Stimulated activated CD4-positive, alpha-beta T cell treated with anti-CD3 and anti-CD28 coated beads, Interleukin-2, amount 100 ng/mL, for 48 hours (primary cell): ENCODE measurements around the gene ADGRL3.
"Not testable (repeated sequence)": the region's sequence is repeated elsewhere in the genome, so short reads cannot be mapped to it uniquely, and the experiment has no call there.

Experiments used
- DNase-seq, 2 donors: peaks; one replicate each; pipeline ENCODE4 v3.0.0-alpha.2; 2020

ADGRL3 gene

DNA sequence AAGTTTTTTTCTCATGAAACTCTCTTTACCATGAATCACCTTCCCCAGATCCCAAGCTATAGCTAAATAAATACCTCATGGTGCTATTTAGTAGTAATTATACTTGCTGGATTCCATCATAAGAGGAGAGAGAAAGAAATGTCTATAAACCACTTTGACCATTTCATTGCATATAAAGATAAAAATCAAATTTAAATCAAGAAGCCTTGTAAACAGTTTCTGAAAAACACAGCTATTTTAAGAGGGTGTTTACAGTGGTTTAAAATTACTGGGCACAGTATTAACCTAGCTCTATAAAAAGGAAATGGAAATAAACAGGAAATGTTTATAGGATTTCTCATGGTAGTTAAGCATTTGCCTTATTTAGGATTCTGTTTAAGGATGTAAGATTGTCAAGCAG, 637.9 kb downstream of the ADGRL3 start:
- no peak for DNase-seq

DNA sequence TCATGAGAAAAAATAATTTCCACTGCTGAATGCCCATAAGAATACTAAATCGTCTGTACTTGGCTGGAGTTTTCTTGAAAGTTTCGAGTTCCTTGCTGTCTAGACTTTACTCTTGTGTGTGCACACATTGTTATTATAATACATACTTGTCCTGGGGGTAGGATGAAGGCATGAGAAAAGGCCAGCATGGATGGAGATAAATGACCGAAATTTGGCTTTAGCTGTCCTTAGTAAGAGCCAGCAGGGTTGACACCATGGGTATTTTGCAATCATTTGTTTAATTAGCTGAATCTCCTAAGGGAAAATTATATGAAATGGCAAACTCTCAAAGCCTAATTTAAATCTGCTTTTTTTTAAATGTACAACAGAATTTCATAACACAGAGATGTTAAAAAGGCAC, 641.6 kb downstream of the ADGRL3 start:
- no peak for DNase-seq

DNA sequence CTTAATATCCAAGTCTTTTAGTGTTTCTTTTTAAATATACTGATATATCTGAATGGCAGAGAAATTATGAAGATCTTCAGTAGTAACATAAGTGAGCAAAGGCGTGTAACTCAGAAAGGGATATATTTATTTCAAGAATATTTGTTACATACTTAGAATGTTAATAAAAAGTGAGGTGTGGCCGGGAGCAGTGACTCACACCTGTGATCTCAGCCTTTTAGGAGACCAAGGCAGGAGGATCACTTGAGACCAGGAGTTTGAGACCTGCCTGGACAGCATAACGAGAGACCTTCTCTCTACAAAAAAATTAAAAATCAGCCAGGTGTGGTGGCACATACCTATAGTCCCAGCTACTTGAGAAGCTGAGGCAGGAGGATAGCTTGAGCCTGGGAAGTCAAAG, 651.0 kb downstream of the ADGRL3 start:
- no peak for DNase-seq

DNA sequence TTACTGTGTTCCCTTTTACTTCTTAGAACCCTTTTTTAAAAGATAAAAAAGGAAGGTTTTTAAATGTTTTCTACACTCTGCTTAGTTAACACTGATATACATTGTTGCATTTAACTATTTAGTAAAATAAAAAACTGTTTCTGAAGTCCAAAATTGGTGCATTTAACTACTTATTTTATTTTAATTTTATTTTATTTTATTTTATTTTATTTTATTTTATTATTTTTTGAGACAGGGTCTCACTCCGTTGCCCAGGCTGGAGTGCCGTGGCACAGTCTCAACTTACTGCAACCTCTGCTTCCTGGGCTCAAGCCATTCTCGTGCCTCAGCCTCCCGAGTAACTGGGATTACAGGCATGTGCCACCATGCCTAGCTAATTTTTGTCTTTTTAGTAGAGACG, 652.0 kb downstream of the ADGRL3 start:
- DNase-seq: not testable (repeated sequence)

DNA sequence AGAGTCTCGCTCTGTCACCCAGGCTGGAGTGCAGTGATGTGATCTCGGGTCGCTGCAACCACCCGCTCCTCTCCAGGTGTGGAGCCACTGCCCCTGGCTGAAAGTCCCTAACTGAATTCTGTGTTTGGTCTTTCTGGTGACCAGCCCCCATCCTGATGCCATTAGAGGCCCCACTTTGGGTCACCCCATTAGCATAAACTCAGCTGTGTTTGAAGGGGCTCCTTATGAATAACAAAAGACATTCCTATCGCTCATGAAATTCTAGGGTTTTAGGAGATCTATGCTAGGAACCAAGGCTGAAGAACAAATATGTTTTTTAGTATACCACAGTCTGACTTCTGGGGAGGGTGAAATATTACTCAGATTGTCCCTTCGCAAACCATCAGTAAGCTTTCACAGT, 652.9 kb downstream of the ADGRL3 start:
- no peak for DNase-seq

GRCh38 chr4:61860376-61860775, 660.2 kb downstream of the ADGRL3 start:
- DNase-seq: no peak

GRCh38 chr4:61864286-61864685, 664.2 kb downstream of the ADGRL3 start:
- no peak for DNase-seq

DNA sequence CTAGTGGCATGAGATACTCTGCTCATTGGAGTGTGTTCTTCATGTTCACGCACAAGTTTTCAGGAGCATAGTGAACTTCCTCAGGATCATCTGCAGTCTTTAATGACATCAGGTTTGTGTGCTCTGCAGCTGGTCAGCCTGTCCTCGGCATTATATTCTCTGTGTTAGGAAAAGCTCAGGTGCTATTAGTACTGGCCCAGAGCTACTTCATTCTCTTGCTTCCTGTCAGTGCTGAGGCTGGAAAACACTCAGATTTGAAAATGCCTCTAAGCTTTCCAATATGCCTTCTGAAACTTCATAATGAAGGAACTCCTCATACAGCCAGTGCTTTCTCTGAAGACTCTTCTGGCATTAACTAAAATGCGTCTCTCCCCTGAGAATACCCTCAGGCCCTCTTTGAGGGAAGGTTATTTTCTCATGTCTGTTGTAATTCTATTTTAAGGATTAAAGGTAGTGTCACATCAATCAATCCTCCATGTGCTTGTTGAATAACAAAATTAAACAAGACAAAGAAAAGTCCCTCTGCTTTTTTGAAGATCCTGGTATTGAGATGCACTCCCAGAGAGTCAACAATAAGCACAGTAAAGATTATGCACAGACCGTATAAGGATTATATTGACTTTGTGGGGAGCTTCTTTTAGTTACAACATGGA, 666.4 kb downstream of the ADGRL3 start:
- no peak for DNase-seq

DNA sequence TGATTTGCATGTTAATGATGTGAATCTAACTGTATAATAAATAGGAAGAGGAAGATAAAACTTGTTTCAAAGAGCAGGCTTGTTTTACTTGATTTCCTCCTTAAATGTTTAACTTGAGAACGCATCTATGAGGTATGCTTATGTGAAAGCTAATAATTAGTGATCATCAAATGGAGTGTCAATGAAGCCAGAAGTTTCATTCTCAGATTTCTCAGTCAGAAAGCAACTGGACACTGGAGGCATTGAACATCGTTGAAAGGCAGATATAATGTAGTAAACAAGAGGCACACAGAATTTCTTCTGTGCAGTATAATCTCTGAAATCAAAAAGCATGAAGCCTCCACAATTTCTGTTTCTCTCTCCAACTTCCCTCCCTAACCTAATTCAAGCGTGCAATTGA, 672.9 kb downstream of the ADGRL3 start:
- DNase-seq: no peak

DNA sequence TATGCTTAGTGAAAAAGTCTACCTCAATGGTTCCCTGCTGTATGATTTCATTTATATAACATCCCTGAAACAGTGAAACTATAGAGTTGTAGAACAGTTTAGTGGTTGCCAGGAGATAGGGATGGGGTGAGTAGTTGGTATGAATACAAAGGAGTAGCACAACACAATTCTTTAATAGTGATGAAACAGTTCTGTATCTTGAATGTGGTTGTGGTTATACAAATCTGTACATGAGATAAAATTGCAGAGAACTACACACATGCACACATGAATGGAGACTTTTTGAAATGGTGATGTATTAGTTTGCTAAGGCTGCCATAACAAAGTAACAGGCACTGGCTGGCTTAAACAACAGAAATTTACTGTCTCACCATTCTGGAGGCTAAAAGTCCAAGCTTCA, 677.1 kb downstream of the ADGRL3 start:
- no peak for DNase-seq

GRCh38 chr4:61877893-61878292, 677.8 kb downstream of the ADGRL3 start:
- no peak for DNase-seq

GRCh38 chr4:61882381-61882780, 682.3 kb downstream of the ADGRL3 start:
- DNase-seq: no peak

DNA sequence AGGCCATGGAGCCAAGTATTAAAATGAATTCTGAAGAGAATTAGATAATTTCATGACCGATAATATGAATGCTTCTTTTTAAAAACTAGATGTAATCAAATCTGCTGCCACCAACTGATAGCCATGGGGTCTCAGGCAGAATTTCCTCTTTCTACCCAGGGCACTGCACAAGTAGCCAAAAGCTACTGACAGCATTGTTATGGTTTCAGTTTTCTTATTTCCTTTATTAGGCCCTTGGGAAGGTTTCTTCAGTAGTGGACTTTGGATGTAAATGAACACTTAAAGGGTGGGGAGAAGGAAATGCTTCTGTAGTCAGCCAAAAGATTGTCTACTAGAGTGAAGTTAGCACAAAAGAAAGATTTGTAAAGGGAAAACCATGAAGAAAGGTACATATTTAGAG, 686.0 kb downstream of the ADGRL3 start:
- no peak for DNase-seq

DNA sequence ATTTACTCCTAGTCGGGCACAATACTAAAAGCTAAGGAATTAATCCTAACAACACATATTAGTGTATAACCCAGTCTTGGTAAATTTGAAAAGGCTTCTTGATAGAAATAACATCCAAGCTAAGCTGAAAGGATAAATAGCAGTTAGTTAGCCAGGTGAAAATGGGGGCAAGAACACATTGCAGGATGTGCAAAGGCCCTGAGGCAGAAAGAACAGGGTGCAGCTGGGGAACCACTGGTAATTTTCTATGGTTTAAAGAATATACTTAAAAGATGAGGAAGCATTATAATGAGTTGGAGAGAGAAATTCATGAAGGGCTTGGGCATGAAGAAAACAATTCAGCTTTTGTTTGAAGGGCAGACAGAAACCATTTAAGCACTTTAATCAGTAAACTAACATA, 689.0 kb downstream of the ADGRL3 start:
- DNase-seq: no peak

GRCh38 chr4:61890321-61890720, 690.2 kb downstream of the ADGRL3 start:
- DNase-seq: no peak

- no peak for DNase-seq
These were observed 691.8 kb downstream of the ADGRL3 start for GRCh38 chr4:61891953-61892352.

DNA sequence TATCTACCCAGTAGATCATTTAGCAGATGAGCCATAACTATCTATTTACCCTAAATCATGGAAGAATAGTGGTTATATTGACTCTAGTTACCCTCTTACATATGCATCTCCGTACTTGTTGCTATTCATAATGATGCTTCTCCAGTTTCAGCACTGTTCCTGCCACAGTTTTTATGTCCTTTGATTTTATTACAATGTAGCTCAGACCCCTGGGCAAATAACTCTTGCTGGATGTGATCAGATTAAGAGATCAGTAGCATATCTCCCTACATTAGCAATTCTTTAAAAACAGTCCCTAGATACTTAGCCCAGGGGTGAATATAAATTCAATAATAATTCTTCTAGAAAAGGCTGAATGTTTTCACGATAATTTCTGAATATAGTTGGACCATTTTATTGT, 696.5 kb downstream of the ADGRL3 start:
- no peak for DNase-seq

DNA sequence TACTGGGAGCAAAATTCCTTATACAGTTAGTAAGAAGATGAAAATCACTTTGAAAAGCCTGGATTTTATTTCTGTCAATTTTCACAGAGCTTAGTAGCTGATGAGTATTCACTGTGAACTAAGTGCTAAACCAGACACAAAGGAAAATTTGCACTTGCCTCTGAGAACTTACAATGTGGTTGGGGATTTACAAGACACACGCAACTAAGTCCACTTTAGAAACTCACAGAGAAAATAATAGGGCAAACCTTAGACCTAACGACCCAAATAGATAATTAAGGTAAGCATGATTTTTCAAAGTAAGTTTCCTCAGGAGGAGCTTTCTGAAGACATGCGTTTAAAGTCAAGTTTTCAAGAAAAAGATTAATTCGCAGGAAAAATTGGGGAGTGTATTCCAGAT, 708.9 kb downstream of the ADGRL3 start:
- no peak for DNase-seq

DNA sequence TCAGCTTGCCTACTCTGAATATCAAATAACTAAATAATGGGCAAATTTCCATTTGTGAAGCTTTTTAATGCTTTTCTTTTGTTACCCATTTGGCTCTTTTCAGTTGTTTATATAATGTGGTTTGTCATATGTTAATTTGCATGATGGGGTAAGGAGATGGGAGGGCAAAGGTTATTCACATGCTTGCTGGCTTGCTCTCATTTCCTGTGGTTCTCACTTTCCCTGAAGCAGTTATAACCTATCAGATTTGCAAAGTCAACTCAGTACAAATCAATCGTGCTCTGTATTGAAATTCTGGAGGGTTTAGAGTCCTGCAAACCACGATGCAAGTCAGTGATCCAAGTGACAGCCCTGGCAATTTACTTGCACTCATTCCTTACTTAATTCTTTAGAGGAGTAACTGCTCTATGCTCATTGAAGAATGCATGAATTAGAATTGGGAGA, 711.2 kb downstream of the ADGRL3 start:
- DNase-seq: no peak

GRCh38 chr4:61913619-61914018, 713.5 kb downstream of the ADGRL3 start:
- DNase-seq: no peak

DNA sequence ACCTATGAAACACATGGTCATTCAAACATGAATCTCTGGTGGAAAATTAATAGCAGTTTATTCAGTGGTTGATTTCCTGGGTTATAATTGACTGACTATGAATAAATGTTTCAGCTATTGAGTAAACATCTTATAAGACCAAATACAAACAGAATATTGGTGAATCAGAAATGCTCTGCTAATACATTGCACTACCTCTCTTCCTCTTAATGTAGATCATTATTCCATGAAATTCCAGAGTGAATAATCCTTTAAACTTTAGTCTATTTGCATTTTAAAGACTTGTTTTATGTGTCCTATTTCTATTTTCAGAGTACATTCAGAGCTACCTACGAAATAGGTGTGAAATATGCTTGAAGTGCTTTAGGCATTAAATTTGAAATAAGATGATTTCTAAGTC, 715.4 kb downstream of the ADGRL3 start:
- DNase-seq: no peak

- no peak for DNase-seq
These were observed 718.4 kb downstream of the ADGRL3 start for GRCh38 chr4:61918507-61918906.

GRCh38 chr4:61918987-61919386, 718.9 kb downstream of the ADGRL3 start:
- DNase-seq: no peak

DNA sequence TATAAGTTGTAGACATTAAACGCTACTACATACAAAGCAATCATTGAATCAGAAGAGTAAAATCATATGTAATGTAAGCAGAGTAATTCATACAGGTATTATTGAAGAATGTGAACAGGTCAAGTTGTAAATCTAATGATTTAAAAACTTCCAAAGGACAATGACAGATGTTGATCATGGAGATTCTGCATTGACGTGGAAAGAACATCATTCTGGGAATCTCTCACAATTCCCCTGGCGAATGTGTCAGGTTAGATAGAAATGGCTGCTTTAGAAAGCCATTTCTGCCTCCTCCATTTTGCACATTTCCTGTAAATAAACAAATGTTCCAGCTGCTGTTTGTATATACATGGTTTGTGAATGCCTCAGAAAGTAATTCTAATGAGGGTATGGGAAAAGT, 719.4 kb downstream of the ADGRL3 start:
- DNase-seq: no peak

DNA sequence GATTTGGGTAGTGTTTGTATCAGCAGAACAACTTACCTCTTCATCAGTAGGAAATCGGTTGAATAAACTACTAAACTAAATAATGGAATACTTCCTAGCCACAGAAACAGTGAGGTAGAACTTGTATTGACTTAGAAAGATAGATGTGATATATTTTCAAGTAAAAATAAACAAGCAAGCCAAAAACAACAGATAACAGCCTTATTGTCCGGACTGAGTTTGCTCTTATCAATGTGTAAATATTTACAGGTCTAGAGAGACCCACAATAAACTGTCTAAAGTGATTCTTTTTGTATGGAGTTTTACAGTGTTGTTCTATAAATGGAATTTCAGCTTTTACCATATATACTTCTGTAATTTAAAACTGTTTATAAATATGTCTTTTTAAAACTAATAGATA, 721.8 kb downstream of the ADGRL3 start:
- no peak for DNase-seq

- DNase-seq: no peak
These were observed 722.6 kb downstream of the ADGRL3 start for GRCh38 chr4:61922766-61923165.
